Prostate gland (tissue), 2 donors: ENCODE data around the gene AGBL4. TPM values are rescaled to one million over a fixed set of nuclear protein-coding genes. Genes with fewer than 3 reads are reported as not detected.

Experiments
- DNase-seq: peaks from one replicate; pipeline ENCODE4 v3.0.0-alpha.2; 2019; ENCODE audit warnings: low spot score
- H3K27ac ChIP-seq, 2 donors: fragments of 200-600 bp; sonication (generic); 2 replicates each; pipeline ENCODE4 v1.5.1; 2017 to 2019
- H3K27me3 ChIP-seq: fragments of 200-600 bp; sonication (generic); replicated peaks from 2 replicates; pipeline ENCODE4 v1.5.1; 2019; ENCODE audit not compliant: insufficient read depth
- H3K36me3 ChIP-seq, 2 donors: fragments of 200-600 bp; sonication (generic); 1 replicate in 1 of 2; 2 replicates in 1 of 2; pipeline versions ENCODE4 v1.5.1 to v1.8.1; 2017 to 2019
- H3K4me1 ChIP-seq: fragments of 200-600 bp; sonication (generic); replicated peaks from 2 replicates; pipeline ENCODE4 v1.5.1; 2019
- H3K4me3 ChIP-seq, 2 donors: fragments of 200-600 bp; sonication (generic); 2 replicates each; pipeline ENCODE4 v1.5.1; 2017 to 2019
- H3K9me3 ChIP-seq: fragments of 200-600 bp; sonication (generic); 2 replicates; pipeline ENCODE4 v1.5.1; 2017
- CTCF ChIP-seq, 4 experiments: fragments of 200-600 bp in 2 of 4; fragments of 450-650 bp in 2 of 4; sonication (generic) in 2 of 4; IDR thresholded peaks; 1 replicate in 3 of 4; 2 replicates in 1 of 4; pipeline ENCODE4 v1.5.1; 2016 to 2019; ENCODE audit warnings: antibody characterized with exemption in 4 of 4, mild to moderate bottlenecking in 2 of 4, moderate library complexity in 2 of 4
- POLR2A ChIP-seq: fragments of 450-650 bp; IDR thresholded peaks from one replicate; pipeline ENCODE4 v1.6.1; 2016; ENCODE audit warnings: antibody characterized with exemption, mild to moderate bottlenecking
- POLR2AphosphoS5 ChIP-seq: sonication (generic); formaldehyde crosslinking; IDR thresholded peaks from one replicate; pipeline ENCODE4 v1.6.1; 2017; ENCODE audit warnings: antibody characterized with exemption
- WGBS: methylation state at CpG from one replicate; pipeline ENCODE4 v1.1.5; 2018; 5-methylcytosine and 5-hydroxymethylcytosine counted together
- intact Hi-C: fragments of 100-400 bp; cut with DNase I; formaldehyde crosslinking; loops from one replicate; pipeline ENCODE4 v1.14.2; 2022
- total RNA-seq, 2 donors: library from RNA; depleted of rRNA; stranded (reverse); fragments of >200 nt; gene quantifications; one replicate each; pipeline ENCODE4 v1.1.0, GENCODE V29; 2016

Gene AGBL4
- total RNA-seq, 2 donors from 2014 or later, result 0.82 to 2.7 TPM

- intact Hi-C loops, result no loop called here
- TF ChIP-seq POLR2AphosphoS5 (no peak), POLR2A (no peak), CTCF (IDR thresholded peaks at IDR 0.05) (no peak)
- H3K4me1 ChIP-seq, result no peaks in the 10 kb centered on the region
- no peaks in the 10 kb centered on the region for H3K9me3 ChIP-seq
- no peak overlapping the region for H3K27ac ChIP-seq
- H3K27me3 ChIP-seq, result no peaks in the 10 kb centered on the region
- H3K36me3 ChIP-seq, result no peaks in the 10 kb centered on the region
- no peak overlapping the region for H3K4me3 ChIP-seq
- DNase-seq, result no peak
Measured at GRCh38 chr1:49252917-49253316, 770.8 kb downstream of the AGBL4 start.

- Histone ChIP-seq H3K27ac (no peak overlapping the region), H3K4me3 (no peak overlapping the region), H3K27me3 (no peaks in the 10 kb centered on the region), H3K36me3 (no peaks in the 10 kb centered on the region), H3K4me1 (no peaks in the 10 kb centered on the region), H3K9me3 (no peaks in the 10 kb centered on the region)
- DNase-seq, result no peak
- intact Hi-C loops, result no loop called here
- no peak for TF ChIP-seq POLR2A
- TF ChIP-seq CTCF (IDR thresholded peaks at IDR 0.05), result no peak
- TF ChIP-seq POLR2AphosphoS5, result no peak
- 79% methylated on average over 2 of the region's 2 CpGs for WGBS
Measured at GRCh38 chr1:49251019-49251784, 772.6 kb downstream of the AGBL4 start.

GRCh38 chr1:49240709-49241221, 783.0 kb downstream of the AGBL4 start:
- intact Hi-C loops, result no loop called here
- Histone ChIP-seq H3K36me3 (no peaks in the 10 kb centered on the region), H3K27me3 (no peaks in the 10 kb centered on the region), H3K9me3 (no peaks in the 10 kb centered on the region), H3K27ac (no peak overlapping the region), H3K4me1 (no peaks in the 10 kb centered on the region), H3K4me3 (no peak overlapping the region)
- DNase-seq, result no peak
- 96% methylated on average over 1 of the region's 1 CpG for WGBS
- TF ChIP-seq POLR2AphosphoS5, result no peak
- no peak for TF ChIP-seq CTCF (IDR thresholded peaks at IDR 0.05)
- no peak for TF ChIP-seq POLR2A

- 68% methylated on average over 1 of the region's 1 CpG for WGBS
- no peaks in the 10 kb centered on the region for H3K27me3 ChIP-seq
- H3K4me1 ChIP-seq, result no peaks in the 10 kb centered on the region
- no peaks in the 10 kb centered on the region for H3K36me3 ChIP-seq
- H3K4me3 ChIP-seq, result no peak overlapping the region
- DNase-seq, result no peak
- TF ChIP-seq POLR2A (no peak), CTCF (IDR thresholded peaks at IDR 0.05) (no peak), POLR2AphosphoS5 (no peak)
- intact Hi-C loops, result no loop called here
- no peaks in the 10 kb centered on the region for H3K9me3 ChIP-seq
- no peak overlapping the region for H3K27ac ChIP-seq
Measured at GRCh38 chr1:49234988-49235387, 788.8 kb downstream of the AGBL4 start.

- H3K27me3 ChIP-seq, result no peaks in the 10 kb centered on the region
- H3K27ac ChIP-seq, result no peak overlapping the region
- no peak overlapping the region for H3K4me3 ChIP-seq
- intact Hi-C loops, result no loop called here
- DNase-seq, result no peak
- 76% methylated on average over 1 of the region's 1 CpG for WGBS
- TF ChIP-seq POLR2AphosphoS5, result no peak
- no peak for TF ChIP-seq POLR2A
- TF ChIP-seq CTCF (IDR thresholded peaks at IDR 0.05), result no peak
- no peaks in the 10 kb centered on the region for H3K9me3 ChIP-seq
- no peaks in the 10 kb centered on the region for H3K4me1 ChIP-seq
- no peaks in the 10 kb centered on the region for H3K36me3 ChIP-seq
Measured at GRCh38 chr1:49229555-49229954, 794.2 kb downstream of the AGBL4 start.
